DMS153 (cell line): ENCODE results near the gene RPTOR.

Source experiments
- DNase-seq: peaks from one replicate; lab custom pipeline; 2025; lab: John Stamatoyannopoulos, UW

Gene RPTOR

DNA sequence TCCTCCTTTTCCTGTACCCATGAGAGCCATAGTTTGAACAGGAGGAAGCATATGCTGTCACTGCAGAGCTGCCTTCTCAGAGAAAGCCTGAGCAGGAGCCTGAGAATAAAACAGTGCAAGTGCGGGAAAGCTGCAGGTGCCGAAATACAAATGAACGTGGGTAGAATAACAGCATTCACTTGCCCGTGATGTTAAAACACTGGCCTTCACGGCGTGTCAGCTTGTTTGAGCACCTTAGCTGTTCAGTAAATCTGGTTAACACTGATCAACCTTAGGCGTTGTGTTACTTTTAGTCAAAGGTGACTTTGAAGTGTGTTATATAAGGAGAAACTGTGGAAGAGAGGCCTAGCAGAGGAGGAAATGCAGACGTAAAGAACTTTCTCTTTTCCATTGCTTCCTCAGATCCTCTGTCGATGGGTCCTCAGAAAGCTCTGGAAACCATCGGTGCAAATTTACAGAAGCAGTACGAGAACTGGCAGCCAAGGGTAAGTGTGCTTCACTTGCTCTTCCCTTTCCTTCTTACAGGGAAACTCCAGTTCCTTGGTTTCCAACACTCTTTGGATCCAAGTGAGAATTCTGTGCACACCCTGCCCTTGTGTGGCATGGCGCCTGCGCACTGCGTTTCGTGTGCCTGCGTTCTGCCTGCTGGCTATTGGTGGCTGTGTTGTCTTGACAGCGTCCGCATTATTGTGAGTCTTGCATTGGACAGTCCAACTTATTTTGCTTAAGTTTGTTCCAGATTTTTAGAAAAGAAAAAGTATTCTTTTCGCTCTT, 98.9 kb downstream of the RPTOR start:
- DNase-seq: no peak

DNA sequence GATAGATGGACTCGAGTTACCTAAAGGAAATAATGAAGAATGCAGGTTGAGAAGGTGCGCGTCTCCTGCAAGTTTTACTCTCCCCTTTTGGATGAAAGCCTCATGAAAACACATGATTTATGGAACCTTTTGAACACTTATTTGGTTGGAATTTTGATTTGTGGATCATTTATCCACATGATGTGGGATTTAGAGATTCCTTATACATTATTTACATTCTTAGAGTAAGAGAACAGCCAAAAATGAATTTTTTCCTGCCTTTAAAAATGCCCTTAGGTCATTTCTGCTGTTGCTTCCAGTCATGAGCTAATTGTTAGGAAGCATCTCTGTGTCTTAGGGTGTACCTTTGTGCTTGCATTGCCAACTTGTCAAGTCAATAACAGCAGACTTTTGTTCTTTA, 99.9 kb downstream of the RPTOR start:
- DNase-seq: no peak

DNA sequence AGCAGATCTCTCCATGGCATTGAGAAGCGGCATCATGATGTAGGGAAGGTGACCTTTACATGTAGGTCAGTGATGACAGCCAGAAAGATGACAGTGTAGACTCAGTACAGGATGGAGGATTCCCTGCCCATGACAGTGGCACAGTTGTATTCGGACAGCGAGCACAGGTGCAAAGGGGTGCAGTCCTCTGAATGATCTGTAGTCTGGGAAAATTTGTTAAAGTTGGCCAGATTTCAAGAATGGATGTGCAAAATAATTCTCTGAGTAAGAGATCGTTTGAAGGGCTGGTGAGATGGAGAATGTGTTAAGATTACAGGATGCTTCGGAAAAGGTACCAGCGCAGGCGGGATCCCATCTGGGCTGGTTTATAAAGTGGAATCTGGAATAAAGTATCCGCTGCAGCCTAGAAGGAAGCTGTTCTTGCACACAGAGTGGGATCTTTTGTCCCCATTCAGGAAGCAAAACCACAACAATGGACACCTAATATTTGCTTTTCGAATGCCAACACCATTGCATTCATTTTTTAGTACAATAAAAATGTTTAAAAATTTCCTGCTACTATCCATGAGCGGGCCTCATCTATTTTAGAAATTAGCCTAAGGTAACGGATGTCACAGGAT, 101.2 kb downstream of the RPTOR start:
- peak; percentile 39 for DNase-seq

DNA sequence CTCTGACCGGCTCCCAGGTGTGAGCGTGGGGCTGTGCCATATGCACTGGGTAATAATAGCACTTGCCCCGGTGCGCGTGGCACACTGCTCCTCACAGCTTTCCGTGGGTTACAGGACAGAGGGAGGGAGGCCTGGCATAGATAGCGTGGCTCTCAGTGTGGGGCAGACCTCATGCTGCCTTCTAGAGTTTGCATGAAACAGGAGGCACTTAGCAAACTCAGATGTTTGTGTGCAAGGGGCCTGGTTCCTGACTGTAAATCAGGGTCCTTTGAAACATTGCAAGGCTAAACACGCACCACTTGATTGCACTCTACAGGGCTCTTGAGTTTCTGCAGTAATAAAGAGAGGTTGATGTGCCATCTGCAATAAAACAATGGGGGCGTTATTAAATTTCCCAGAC, 101.7 kb downstream of the RPTOR start:
- DNase-seq: peak; percentile 75

DNA sequence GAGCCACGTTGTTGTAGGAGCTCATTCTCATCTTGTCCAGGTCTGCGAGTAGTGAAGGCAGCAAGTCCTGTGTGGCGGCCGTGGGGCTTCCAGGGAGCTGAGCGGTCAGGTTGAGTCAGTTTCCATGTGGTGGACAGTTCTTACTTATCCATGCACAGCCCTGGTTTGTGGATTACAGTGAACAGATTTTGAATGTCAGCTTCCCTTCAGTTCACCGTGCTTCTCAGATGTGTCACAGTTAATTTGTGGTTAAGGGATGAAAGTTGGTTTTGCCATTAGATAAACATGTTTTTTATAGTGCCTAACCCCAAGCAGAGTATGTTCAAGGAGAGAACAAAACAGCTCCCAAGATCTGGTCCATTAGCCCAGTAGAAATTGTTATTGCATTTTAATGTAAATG, 103.1 kb downstream of the RPTOR start:
- DNase-seq: no peak

DNA sequence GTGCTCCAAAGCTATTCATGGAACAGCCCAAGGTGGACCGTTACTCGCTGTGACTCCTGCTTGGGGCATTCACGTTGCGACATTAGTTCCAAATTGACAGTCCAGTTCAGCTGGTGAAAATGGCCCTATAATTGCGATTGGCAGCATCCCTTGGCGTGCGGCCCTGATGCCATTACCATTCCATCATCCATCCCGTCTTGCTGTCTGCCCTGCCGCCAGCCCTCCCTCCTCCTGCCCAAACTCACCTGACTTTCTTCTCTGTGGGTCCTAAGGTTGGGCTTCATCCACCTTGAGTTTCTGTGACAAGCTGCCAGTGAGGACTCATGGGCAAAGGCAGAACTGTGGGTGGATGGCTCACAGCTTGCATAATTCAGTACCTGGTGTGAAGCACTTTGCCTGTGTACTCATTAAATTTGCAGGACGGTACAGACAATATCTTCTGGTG, 104.6 kb downstream of the RPTOR start:
- no peak for DNase-seq

DNA sequence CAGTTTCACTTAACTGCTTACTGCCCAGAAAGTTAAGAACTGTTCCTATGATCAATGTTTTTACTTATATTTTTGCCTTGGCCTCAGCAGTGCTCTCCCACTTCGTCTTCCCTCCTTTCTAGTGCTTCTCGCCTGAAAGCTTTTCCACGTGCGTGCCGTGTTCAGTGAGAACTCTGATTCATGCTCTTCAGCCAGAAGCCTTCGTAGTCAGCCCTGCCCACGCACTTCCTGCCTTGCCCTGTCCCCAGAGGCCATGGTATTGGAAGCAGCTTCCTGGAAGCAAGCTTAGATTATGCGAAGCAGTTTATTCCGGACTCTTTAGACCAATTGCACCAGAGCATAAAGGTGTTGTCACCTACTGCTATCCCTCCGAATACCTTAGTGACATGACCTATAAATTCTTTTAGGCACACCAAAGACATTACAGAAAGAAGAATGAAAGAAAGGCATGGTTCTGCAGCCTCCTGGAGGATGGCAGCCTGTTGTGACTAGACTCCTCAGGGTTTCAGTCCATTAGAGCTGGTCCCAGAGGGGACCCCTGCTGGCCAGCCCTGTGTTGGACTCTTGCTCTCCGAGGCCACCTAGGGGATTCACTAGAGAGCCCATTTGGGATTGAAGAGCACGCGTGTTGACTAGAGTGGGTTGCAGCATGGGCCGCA, 105.2 kb downstream of the RPTOR start:
- peak; percentile 64 for DNase-seq

DNA sequence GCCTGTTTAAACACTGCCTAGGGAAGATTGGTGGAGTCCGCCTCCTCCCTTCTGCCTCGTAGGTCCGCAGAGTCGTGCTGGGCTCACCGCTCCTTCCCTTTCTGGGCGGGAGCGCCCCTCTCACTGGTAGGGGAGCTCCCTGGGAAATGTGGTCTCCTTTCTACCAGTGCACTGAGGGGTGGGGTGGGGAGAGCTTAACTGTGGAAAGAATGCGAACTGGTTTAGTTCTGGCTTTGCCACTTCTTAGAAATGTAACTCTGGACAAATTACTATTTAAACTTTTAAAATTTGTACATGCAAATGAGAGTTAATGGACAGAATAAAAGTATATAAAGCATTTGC, 105.7 kb downstream of the RPTOR start:
- no peak for DNase-seq

DNA sequence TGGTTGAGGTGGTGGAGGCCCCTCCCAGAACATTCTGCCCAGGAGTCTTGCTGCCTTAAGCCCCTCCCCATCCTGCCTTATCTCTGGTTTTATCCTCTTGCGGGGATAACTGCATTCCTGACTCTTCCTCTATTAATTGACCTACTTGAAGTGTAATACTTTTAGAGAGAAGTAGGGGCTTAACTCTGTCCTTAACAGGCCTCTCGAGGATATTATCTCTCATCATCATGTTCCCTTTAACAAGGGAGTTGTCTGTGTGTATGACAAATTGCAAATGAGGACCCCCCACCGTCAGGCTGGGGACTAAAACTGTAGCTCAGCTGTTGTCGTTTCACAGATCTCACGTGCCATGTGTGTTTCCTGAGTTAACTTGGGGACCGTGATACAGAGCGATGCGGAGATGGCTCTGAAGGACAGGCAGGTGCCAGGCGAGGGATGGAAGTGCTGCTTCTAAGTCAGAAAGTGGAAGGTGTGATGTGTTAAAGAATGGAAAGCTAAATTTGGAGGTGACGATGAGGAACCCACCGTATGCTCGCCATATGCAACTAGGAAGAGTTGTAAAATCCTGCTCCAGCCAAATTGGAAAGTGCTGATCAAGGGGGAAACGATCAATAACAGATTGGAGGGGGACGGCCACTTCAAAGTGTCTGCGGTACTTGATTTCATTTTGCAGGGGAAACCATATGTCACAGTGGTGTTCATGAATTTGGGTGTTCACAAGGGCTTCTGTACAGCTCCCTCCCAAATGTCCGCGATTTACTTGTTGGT, 106.3 kb downstream of the RPTOR start:
- DNase-seq: no peak

DNA sequence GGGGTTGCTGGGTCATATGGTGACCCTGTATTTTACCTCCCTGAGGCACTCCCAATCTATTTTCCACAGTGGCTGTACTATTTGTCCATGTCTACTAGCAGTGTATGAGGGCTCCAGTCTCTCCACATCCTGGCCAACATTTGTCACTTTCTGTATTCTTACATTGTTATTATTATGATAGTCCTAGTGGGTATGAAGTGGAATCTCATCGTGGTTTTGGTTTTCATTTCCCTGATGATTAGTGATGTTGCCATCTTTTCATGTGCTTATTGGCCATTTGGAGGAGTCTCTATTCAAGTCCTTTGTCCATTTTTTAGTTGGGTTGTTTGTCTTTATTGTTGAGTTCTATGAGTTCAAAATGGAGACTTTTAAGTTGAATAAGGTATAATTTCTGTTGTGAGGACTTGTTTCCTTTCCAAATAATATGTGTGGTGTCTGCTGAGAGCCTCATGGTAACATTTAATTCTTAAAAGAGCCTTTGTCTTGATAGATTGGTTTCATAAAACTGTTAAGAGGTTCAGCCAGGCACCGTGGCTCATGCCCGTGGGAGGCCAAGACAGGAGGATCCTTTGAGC, 108.2 kb downstream of the RPTOR start:
- DNase-seq: no peak

DNA sequence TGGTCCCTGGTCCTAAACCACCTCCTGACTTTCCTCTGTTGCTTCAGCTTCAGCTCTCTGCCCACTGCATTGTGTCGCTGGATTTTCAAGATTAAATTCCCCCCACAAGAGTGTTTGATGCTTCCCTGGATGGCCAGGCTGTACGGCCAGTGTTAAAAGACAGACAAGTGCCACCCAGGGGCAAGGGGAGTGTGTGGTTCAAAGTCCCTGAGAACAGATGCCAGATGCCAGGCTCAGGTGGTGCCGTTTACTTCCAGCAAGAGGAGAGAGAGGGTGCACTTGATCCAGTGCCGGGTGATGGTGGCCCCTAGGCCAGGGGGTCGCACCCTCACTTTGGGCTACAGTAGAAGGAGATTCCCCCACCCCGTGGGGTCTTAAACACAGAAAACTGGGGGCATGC, 109.2 kb downstream of the RPTOR start:
- no peak for DNase-seq

DNA sequence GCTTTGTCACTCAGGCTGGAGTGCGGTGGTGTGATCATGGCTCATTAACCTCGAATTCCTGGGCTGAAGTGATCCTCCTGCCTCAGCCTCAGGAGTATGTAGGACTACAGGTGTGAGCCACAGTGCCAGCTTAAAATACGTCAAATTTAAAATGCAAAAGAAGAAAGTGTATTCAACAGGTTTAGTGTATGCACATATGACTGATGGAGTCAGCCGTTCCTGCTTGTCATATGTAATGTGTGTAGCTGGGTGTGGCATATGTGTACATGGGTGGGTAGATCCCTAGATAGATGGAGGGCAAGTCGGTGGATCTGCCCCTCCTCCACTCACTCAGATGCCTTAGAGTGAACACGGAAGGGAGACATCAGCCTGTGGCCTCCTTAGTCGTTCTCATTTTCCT, 111.0 kb downstream of the RPTOR start:
- no peak for DNase-seq

DNA sequence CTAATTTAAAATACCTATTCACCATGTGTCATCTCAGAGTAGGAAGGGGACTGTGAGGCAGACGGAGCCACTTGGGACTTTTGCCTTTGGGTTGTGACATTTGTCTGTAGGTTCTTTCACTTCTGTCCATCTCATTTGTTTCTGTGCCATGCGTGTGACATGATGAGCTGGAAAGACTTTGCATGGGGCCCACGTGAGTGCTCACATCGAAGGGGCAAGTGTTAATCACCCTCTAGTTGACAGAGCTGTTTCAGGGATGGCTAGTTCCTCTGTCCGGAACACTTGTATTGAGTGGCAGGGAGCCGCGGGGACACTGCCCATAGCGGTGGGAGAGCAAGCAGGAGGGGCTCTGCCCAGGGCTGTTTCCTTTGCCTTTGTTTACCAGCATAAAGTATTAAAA, 112.0 kb downstream of the RPTOR start:
- no peak for DNase-seq

DNA sequence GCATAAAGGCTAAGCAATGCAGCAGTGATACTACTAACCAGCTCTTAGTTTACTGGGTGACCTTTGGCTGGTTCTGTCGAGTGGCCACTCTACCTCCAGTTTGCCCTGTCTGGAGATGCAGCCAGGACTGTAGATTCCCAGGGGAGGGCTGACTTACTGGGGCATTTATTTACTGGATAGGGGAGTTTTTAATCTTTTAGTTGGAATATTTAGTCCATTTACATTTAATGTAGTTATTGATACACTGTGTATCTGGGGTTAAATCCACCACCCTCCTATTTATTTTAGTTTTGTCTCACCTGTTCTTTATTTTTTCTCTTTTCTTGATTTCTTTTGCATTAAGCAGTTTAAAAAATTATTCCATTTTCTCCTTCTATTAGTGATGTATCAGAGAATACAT, 112.9 kb downstream of the RPTOR start:
- DNase-seq: no peak

DNA sequence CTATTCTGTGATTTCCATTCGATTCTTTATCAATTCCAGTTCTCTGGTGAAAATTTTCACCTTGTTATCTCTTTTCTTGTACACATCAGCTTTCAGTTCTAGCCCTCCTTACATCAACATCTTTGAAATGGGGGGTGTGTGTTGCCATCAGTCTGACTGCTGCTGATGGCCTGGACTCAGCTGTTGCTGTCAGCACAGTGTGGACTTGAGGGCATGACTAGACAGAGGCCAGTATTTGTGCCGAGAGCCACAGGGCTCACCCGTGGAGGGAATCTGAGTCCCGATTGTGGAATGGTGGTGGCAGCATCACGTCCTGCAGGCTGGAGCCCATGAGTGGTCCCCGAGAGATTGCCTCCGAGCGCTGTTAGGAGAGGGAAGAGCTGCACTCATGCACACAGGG, 114.2 kb downstream of the RPTOR start:
- DNase-seq: no peak

DNA sequence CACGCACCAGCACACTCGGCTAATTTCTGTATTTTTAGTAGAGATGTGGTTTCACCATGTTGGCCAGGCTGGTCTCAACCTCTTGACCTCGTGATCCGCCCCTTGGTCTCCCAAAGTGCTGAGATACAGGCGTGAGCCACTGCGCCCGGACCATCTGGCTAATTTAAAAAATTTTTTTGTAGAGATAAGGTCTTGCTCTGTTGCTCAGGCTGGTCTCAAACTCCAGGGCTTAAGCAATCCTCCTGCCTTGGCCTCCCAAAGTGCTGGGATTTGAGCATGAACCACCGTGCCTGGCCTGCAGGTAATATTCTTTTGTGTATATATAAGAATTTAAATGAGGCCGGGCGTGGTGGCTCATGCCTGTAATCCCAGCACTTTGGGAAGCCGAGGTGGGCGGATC, 115.0 kb downstream of the RPTOR start:
- no peak for DNase-seq

DNA sequence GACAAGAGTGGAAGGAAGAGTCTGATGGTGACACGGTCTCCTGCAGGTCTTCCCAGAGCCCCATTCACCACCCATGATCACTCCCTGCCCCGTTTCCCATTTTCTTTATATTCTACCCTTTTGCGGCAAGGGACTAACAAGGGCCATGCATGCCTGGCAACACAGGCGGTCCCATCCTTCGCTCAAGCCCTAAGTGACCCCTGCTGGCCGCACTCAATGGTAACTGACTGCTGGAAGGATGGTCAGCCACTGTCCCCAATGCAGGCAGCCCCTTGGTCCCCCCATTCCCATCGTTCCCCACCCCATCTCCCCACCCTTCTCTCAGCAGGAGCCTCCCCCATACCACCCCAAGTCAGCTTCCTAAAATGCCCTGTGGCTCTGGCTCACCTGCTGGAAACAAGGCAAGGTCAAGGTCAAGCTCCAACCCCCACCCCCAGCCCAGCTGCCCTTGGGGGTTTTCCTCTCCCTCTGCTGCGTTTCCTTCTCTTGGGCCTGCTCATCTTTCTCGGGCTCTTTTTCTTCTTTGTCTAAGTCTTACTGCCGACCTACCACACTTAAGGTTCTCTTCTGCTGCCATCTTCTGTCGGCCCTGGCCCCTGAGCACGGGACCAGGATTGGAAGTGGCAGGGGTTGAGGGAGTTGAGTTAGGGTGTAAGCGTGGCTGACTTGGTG, 116.0 kb downstream of the RPTOR start:
- no peak for DNase-seq

DNA sequence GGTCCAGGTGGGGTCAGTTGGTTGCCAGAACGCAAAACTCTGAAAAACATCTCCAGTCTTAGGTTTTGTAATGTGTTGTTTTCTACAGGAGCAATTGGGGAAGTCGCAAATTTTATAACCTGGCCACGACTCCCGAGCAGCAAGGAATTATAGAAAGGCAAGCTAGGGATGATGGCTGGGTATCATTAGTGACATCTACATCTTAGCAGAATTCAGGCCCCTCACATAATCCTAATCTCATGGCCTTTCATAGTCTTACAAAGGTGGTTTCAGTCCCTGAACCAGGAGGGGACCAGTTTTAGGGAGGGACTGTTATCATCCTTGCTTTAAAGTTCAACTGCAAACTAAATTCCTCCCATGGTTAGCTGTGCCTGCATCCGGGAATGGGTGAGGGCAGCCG, 117.9 kb downstream of the RPTOR start:
- no peak for DNase-seq

DNA sequence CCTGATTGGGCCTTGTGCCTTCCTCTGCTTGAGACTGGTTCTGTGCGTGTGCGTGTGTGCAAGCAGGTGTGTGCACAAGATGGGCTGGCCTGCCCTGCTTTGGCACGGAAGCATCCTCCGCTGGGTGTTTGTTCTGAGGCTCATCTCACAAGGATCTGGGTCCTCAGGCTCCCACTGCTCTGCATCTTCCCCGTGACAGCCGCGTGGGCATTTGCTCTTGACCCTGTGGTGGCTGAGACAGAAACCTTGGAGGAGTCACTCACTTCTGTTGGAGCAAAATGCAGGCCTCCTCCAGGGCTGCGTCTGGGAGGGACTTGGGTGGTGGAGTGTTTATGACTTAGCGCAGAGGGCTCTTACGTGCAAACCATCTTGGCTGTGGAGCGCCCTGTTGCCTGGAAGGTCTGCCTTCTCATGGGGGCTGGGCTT, 119.2 kb downstream of the RPTOR start:
- no peak for DNase-seq

DNA sequence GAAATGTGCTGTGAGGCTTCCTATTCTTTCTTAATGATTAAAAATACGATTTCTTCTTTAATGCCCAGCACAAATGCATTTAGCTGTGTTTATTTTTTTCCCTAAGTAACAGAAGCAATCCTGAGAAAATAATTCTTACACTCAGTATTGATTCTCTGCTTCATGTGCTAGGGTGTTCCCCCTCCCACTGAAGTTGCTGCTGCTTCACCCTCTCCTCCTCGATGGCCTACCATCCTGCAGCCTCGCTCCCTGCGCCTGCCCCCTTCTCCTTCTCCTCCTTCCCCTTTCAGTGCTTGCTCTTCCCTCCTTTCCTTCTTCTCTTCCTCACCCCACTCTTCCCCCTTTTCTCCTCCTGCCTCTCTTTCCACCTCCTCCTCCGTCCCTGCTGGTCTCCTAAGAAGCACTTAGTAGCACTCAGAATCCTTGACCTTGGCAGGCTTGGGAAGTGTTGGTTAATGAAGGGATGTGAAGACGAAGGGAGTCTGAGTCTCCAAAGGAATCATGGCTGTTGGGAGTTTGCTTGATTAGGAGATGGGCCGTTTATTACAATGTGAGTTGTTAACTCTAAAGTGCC, 119.7 kb downstream of the RPTOR start:
- no peak for DNase-seq

DNA sequence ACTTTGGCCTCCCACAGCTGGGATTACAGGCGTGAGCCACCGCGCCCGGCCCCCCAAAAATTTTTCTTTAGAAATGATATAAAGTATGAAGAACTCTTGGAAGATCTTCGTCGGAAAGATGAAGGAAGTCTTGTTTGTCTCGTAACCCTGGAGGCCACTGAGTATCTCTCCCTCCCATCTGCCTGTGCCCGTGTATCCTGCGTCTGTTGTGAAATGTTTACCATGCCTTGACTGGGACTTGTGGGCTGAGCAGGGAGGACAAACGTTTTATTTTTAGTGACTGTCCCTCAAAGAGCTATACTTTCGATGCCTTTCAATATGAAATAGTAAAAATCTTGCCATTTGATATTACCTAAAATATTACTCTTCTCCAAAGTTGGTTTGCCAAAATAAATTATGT, 121.2 kb downstream of the RPTOR start:
- DNase-seq: no peak
